Measurements from ENCODE around the gene IFI27. TPM values are rescaled to one million over a fixed set of nuclear protein-coding genes. Genes with fewer than 3 reads are reported as not detected.

IFI27 gene
- total and polyA plus RNA-seq, 2 of the 8 experiments (the other 6 are each of a cell fraction or from before 2014, with no cell fraction given): 0.76 to 2.2 TPM

DNA sequence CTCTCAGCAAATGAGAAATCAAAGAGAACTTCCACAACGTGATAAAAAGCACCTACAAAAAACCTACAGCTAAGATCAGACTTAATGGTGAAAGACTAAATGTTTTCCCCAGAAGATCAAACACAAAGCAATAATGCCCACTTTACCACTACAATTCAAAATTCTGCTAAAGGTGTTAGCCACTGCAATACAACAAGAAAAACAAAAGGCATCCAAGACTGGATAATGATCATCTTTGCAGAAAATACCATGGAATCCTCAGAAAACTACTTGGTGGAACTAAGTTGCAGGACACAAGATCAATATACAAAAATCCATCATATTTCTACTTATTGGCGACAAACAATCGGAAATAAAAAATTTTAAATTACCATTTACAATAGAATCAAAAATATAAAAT, 36.0 kb upstream of the IFI27 start:
- H3K4ac ChIP-seq (replicated peaks; ENCODE audit: insufficient read length, low read depth, low read length): no peak overlapping the region
- no peak overlapping the region for H2BK12ac ChIP-seq (ENCODE audit: low read depth, low read length)
- H3K18ac ChIP-seq (ENCODE audit: extremely low read depth, low read length): no peak overlapping the region
- ChIA-PET POLR2A (ENCODE audit: partially characterized antibody) (no interaction called here), CTCF (ENCODE audit: partially characterized antibody) (no interaction called here)
- WGBS, 2 experiments (ENCODE audit: extremely low coverage in 1 of 2, insufficient coverage in 1 of 2, insufficient read length in 1 of 2, insufficient replicate concordance in 2 of 2, low coverage in 1 of 2, low lambda C conversion rate in 2 of 2, missing lambda C conversion rate in 1 of 2): 97% methylated on average over 3 of the region's 3 CpGs; no CpG with 5 or more reads in 1 of the 2 experiments
- H4K8ac ChIP-seq (ENCODE audit: extremely low read depth, insufficient read depth, low read length): no peak overlapping the region
- H2AFZ ChIP-seq (ENCODE audit: low read length): no peak overlapping the region
- H4K91ac ChIP-seq (replicated peaks; ENCODE audit: insufficient read length, low read length): no peak overlapping the region
- no peak overlapping the region for H3K4me2 ChIP-seq (ENCODE audit: insufficient read depth in 1 of 2, low read depth in 2 of 2, low read length in 2 of 2)
- H3K23ac ChIP-seq (ENCODE audit: insufficient read length): no peak overlapping the region
- no peak overlapping the region for H3K14ac ChIP-seq (ENCODE audit: insufficient read length)
- H4K5ac ChIP-seq (ENCODE audit: insufficient read length, low read depth, low read length): no peak overlapping the region
- DNase-seq (ENCODE audit: low read depth in 1 of 2, low spot score in 2 of 2) (no peak), FAIRE-seq (no peak)
- no peak overlapping the region for H3K27ac ChIP-seq (ENCODE audit: low read depth, low read length)
- no peak overlapping the region for H3K9ac ChIP-seq (replicated peaks in 1 of 4; ENCODE audit: extremely low read depth in 1 of 4, low read depth in 3 of 4, low read length in 3 of 4)
- H3K79me1 ChIP-seq (ENCODE audit: low read depth, low read length): peaks cover 6% of the 10 kb centered on the region; the same call in 1 of the 2 replicates
- no peak overlapping the region for H3K56ac ChIP-seq (replicated peaks; ENCODE audit: insufficient read length, low read depth, low read length)
- no peak overlapping the region for H2BK5ac ChIP-seq (ENCODE audit: low read depth, low read length)
- peaks cover 10 to 11% of the 10 kb centered on the region in 2 experiments for H4K20me1 ChIP-seq (replicated peaks in 1 of 2; ENCODE audit: control insufficient read depth in 1 of 2, insufficient read depth in 2 of 2, low read length in 2 of 2)
- H3K23me2 ChIP-seq (ENCODE audit: low read depth, low read length): no peaks in the 10 kb centered on the region
- no peaks in the 10 kb centered on the region for H3K27me3 ChIP-seq (replicated peaks in 1 of 4; ENCODE audit: control insufficient read depth in 3 of 4, extremely low read depth in 1 of 4, insufficient read depth in 3 of 4, low read length in 3 of 4)
- no peak overlapping the region for H2BK15ac ChIP-seq (ENCODE audit: low read length)
- peaks cover 24 to 97% of the 10 kb centered on the region in 2 experiments for H3K79me2 ChIP-seq (ENCODE audit: control insufficient read depth in 1 of 2, insufficient read depth in 2 of 2, low read length in 2 of 2)
- H3K4me3 ChIP-seq (ENCODE audit: extremely low read depth in 1 of 4, insufficient read depth in 2 of 4, low read depth in 3 of 4, low read length in 4 of 4): no peak overlapping the region
- H2BK120ac ChIP-seq (replicated peaks; ENCODE audit: low read depth, low read length): no peak overlapping the region
- H3K9me3 ChIP-seq (ENCODE audit: insufficient read depth in 2 of 2, low read depth in 1 of 2, low read length in 1 of 2): 0 out of 4 replicates have a peak, but pooled peaks cover 0 to 7% of the 10 kb centered on the region in 2 experiments
- no peak overlapping the region for H2BK20ac ChIP-seq (ENCODE audit: low read length)
- H3K4me1 ChIP-seq (replicated peaks in 1 of 4; ENCODE audit: control insufficient read depth in 3 of 4, insufficient read depth in 4 of 4, low read length in 3 of 4): 0 out of 7 replicates have a peak, but pooled peaks cover 0 to under 1% (median 0%) of the 10 kb centered on the region in 4 experiments
- H3K36me3 ChIP-seq (ENCODE audit: control insufficient read depth in 2 of 4, insufficient read depth in 4 of 4, low read length in 3 of 4): peaks cover 7 to 37% (median 15%) of the 10 kb centered on the region in 4 experiments
- no peak overlapping the region for H2AK5ac ChIP-seq (ENCODE audit: low read depth, low read length)
- no peak for TF ChIP-seq SIRT6 (IDR thresholded peaks at IDR 0.05; ENCODE audit: low read length)
- TF ChIP-seq TEAD4 (IDR thresholded peaks at IDR 0.05; ENCODE audit: low read depth, low read length): no peak
- TF ChIP-seq EGR1 (IDR thresholded peaks at IDR 0.05; ENCODE audit: borderline replicate concordance, low read depth, low read length): no peak
- TF ChIP-seq SIN3A (conservative IDR thresholded peaks at IDR 0.05 in 1 of 2, IDR thresholded peaks at IDR 0.05 in 1 of 2; ENCODE audit: low read depth in 1 of 2, low read length in 2 of 2): no peak
- no peak for TF ChIP-seq POLR2AphosphoS5 (IDR thresholded peaks at IDR 0.05; ENCODE audit: low read depth, low read length)
- TF ChIP-seq POU5F1 (IDR thresholded peaks at IDR 0.05; ENCODE audit: low read depth, low read length): no peak
- no peak for TF ChIP-seq RFX5 (IDR thresholded peaks at IDR 0.05; ENCODE audit: borderline replicate concordance, low read depth, low read length)
- no peak for TF ChIP-seq RXRA (IDR thresholded peaks at IDR 0.05; ENCODE audit: insufficient read depth, low read depth, low read length)
- TF ChIP-seq ZNF274 (IDR thresholded peaks at IDR 0.05; ENCODE audit: borderline replicate concordance, extremely low read depth, low read length): no peak
- TF ChIP-seq EP300 (IDR thresholded peaks at IDR 0.05; ENCODE audit: borderline replicate concordance in 1 of 2, low read depth in 2 of 2, low read length in 2 of 2): no peak
- TF ChIP-seq POLR2A (IDR thresholded peaks at IDR 0.05; ENCODE audit: control extremely low read depth in 1 of 2, low read depth in 2 of 2, low read length in 2 of 2): no peak
- TF ChIP-seq, protein P1, sequence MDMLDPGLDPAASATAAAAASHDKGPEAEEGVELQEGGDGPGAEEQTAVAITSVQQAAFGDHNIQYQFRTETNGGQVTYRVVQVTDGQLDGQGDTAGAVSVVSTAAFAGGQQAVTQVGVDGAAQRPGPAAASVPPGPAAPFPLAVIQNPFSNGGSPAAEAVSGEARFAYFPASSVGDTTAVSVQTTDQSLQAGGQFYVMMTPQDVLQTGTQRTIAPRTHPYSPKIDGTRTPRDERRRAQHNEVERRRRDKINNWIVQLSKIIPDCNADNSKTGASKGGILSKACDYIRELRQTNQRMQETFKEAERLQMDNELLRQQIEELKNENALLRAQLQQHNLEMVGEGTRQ (IDR thresholded peaks at IDR 0.05; ENCODE audit: low read length): no peak
